IPS-NIHi7 (cell line): Measurements from ENCODE around the gene PRR15L.
"Not testable (repeated sequence)": the region's sequence is repeated elsewhere in the genome, so short reads cannot be mapped to it uniquely, and the experiment has no call there.

Experiments
- DNase-seq: peaks from one replicate; pipeline ENCODE4 v3.0.0; 2012; ENCODE audit warnings: mixed read lengths; ENCODE audit errors: extremely low spot score

Gene PRR15L

GRCh38 chr17:47935468-47935867 is 22.2 kb downstream of the PRR15L start:
- DNase-seq: not testable (repeated sequence)

DNA sequence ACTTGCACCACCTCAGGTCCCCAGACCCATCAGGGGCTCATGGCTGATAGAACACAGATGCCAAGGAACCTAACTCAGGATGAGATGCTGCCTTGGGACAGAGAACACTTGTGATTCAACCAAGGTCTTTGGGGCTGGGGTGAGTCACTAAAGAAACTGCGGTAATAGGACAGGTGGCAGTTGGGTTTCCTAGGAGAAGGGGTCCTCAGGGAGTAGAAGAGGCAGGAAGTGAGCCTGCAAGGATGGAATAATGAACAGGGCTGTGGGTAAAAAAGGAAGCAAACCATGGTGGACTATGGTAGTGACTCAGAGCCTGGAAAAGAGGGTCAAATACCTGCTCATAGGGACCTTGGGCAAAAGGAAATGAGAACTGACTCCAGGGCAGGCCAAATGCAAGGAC is 22.8 kb downstream of the PRR15L start:
- no peak for DNase-seq

DNA sequence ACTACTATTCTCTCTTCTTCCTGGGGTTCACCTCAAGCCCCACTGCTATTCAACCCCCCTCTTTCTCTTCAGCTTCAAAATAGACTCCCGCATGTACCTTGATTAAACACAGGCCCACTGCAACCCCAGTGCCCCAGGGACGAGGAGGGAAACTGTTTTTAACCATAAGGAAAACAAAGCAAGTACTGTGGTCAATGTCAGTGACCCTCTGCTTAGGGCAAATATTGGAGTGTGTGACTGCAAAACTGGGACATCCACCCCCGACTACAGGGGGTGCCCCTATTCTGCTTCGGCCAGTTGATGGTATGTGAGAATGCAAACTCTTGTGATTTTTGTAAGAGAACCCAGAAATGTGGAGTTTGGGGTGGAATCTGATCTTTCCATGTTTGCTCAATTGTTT is 25.8 kb downstream of the PRR15L start:
- no peak for DNase-seq

DNA sequence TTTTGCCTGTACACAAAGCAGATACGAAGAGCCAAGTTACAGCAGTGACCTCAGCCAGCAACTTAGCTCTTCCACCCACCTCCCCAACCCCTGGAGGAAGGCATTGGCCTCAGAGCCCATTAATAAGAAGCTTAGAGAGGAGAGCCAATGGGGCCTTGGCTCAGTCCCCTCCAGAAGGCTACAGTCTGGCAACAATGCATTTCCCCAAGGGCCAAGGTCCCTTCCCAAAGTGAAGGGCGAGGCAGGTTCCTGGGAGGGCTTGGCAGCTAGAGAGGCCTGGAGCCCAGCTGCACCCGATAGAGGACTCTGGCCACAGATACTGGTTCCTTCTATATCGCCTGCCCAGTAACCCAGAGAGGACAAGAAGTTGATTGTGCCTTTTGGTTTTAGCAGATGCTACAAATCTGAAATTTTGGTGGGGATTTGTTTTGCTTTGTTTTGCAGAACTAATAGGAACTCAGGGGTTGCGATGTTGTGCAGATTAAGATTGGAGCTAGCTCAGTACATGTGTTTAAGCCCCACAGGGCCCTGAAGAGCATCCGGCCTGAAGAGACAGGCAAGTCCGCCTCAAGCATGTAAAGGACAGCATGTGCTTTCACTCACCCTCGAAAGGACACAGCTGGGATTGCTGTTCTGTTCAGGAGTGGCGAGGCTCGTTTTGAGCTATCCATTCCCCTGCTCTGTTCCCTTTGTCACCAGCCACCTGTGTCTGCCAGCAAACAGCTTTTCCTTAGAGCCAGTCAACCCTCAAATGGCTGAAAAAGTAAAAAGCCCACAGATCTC is 28.3 kb downstream of the PRR15L start:
- no peak for DNase-seq

DNA sequence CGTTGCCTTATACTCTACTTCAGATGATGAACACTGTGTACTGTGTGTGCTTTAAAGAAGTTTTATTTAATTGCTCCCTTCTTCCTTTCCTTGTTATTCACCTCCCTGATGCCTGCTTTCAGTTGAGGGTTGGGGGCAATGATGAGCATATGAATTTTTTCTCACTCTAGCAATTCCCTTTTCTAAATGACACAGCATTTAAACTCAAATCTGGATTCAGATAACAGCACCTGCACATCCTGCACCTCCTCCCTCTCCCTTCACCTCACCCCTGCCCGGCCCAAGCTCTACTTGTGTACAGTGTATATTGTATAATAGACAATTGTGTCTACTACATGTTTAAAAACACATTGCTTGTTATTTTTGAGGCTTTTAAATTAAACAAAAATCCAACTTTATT is 29.3 kb downstream of the PRR15L start:
- no peak for DNase-seq

GRCh38 chr17:47927821-47928400 is 29.8 kb downstream of the PRR15L start:
- no peak for DNase-seq

DNA sequence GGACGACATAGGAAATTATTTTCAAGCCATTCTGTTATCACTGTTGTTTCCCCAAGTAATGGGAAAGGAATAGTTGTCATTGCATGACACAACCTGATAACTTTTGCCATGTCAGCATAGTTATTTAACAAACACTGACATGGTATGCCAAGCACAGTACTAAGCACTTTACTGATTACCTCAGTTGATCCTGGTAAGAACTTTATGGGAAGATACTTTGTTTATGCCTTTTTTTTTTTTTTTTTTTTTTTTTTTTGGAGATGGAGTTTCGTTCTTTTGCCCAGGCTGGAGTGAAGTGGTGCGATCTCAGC is 32.0 kb downstream of the PRR15L start:
- no peak for DNase-seq

- DNase-seq: no peak
Measured at GRCh38 chr17:47924785-47925677, 32.7 kb downstream of the PRR15L start.

DNA sequence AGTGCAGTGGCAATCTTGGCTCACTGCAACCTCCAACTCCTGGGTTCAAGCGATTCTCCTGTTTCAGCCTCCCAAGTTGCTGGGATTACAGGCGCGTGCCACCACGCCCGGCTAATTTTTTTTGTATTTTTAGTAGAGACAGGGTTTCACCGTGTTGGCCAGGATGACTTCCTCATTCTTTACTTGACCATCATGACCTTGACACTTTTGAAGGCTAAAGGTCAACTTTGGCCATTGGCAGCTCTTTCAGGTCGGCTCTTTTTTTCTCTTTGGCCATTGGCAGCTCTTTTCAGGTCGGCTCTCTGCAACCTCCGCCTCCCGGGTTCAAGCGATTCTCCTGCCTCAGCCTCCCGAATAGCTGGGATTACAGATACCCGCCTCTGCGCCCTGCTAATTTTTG is 37.8 kb downstream of the PRR15L start:
- not testable (repeated sequence) for DNase-seq

DNA sequence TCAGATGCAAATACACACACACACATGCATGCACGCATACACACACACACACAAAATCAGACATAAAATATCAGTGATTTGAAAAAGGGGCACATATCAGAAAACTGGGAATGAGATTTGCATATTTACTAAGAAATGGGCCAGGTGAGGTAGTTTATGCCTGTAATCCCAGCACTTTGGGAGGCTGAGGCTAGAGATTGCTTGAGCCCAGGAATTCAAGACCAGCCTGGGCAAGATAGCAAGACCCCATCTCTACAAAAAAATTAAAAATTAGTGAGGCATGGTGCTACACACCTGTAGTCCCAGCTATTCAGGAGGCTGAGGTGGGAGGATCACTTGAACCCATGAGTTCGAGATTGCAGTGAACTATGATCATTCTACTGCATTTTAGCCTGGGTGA is 38.7 kb downstream of the PRR15L start:
- DNase-seq: no peak

DNA sequence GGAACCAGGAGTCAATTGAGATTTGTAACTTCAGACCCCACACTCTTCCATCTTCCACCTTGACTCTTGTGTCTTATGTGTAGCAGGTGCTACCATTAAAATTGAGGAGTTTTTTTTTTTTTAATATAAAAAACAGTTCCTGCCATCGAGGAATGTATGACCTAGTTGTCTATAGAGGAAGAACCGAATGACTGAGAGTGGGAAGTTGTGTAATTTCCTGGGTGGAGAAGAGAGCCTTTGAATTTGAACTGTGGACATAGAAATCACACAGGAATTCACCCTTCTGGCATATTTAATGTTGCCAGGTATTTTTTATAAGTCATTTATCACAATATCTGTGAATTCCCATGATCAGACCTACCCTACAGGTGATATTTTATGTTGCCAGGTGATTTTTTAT is 39.7 kb downstream of the PRR15L start:
- DNase-seq: no peak

- no peak for DNase-seq
Measured at GRCh38 chr17:47917581-47917980, 40.1 kb downstream of the PRR15L start.

DNA sequence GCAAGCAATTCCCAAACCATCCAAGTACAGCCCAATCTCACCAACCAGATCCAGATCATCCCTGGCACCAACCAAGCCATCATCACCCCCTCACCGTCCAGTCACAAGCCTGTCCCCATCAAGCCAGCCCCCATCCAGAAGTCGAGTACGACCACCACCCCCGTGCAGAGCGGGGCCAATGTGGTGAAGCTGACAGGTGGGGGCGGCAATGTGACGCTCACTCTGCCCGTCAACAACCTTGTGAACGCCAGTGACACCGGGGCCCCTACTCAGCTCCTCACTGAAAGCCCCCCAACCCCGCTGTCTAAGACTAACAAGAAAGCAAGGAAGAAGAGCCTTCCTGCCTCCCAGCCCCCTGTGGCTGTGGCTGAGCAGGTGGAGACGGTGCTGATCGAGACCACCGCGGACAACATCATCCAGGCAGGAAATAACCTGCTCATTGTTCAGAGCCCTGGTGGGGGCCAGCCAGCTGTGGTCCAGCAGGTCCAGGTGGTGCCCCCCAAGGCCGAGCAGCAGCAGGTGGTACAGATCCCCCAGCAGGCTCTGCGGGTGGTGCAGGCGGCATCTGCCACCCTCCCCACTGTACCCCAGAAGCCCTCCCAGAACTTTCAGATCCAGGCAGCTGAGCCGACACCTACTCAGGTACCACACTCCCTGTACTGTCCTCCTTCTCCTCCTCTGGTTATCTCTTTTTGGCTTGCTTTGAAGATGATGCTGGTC is 41.0 kb downstream of the PRR15L start:
- DNase-seq: no peak

DNA sequence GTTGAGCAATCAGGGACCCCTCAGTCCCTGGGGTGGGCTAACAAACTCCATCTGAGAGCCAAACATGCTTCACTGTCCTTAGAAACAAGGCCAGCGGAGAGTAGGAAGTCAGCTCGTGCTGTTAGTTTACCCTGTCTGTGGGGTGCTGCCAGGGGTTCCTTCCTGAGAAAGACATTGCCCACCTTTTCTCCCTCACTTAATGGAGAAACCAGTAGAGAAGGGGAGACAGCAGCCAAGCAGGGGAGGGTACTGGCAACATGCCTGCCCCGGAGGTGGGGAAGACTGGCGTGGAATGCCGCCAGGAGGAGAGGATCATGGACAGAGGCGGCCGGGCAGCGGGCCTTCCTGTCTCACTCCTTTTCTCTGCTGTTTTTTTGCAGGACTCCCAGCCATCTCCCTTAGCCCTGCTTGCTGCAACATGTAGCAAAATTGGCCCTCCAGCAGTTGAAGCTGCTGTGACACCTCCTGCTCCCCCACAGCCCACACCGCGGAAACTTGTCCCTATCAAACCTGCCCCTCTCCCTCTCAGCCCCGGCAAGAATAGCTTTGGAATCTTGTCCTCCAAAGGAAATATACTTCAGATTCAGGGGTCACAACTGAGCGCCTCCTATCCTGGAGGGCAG is 41.8 kb downstream of the PRR15L start:
- DNase-seq: no peak

- no peak for DNase-seq
Measured at GRCh38 chr17:47914306-47914948, 43.3 kb downstream of the PRR15L start.

- no peak for DNase-seq
Measured at GRCh38 chr17:47913050-47913449, 44.6 kb downstream of the PRR15L start.

GRCh38 chr17:47907932-47908562 is 49.6 kb downstream of the PRR15L start:
- DNase-seq: no peak

GRCh38 chr17:47906443-47906842 is 51.2 kb downstream of the PRR15L start:
- no peak for DNase-seq

DNA sequence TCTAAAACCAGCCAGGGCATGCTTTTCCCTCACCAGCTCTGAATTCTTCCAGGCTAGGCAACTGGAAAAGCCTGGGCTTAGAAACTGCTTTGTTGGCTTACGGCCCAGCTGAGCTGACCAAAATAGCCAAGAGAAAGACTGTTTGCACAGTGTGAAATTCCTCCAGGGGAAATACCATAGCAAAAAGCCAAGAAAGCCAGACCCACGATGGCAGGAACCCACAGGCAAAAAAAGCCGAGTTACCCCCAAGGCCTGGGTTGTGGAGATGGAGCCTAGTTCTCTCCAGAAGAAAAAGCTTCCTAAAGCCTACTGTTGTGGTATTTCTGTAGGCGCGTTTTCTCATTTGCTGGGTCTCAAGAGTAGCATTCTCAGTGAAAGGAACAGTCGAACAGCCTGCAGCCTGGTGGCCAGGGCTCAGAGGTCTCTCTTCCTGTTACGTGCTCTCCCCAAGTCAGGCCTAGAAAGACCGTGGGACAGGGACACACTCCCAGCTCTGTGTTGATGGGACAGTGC is 52.4 kb downstream of the PRR15L start:
- no peak for DNase-seq

DNA sequence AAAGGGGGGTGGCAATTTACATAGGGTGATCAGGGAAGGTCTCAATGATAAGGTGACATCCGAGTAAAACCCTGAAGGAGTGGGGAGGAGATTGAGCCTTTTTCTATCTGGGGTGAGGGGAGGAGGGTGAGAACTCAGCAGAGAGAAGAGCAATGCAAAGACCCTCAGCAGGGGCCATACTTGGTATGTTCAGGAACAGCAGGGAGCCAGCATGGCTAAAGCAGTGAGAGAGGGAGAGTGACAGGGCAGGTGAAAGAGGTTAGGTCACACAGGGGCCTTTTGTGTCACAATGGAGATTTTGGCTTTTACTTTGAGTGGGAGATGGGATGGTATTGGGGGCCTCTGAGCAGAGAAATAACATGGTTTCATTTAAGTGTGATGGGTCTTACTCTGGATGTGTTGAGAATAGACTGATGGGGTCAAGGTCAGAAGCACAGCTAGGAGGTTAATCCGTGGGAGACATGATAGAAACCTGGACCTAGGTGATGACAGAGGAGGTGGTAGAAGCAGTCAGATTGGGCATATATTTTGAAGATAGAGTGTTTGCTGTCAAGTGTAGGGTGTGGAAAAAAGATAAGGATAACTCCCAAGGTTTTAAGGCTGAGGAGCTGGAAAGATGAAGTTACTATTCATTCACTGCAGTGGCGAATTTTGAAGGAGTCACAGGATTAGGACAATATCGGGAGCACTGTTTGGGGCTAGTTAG is 55.5 kb downstream of the PRR15L start:
- peak; percentile 79 for DNase-seq
